HL-60 (cell line): ENCODE results near the gene NAV2.

Source experiments
- DNase-seq, 2 experiments: peaks; one replicate each; pipeline ENCODE4 v3.0.0-alpha.2; 2010 to 2020; ENCODE audit warnings: low read depth in 1 of 2, low spot score in 1 of 2
- H3K27ac ChIP-seq: fragments of 250-450 bp; sonication (Bioruptor Pico); replicated peaks from 2 replicates; pipeline ENCODE4 v1.5.1; 2020; ENCODE audit warnings: mild to moderate bottlenecking, moderate library complexity
- H3K27me3 ChIP-seq: fragments of 250-450 bp; sonication (Bioruptor Pico); 2 replicates; pipeline ENCODE4 v1.5.1; 2021; ENCODE audit warnings: mild to moderate bottlenecking, moderate library complexity; ENCODE audit not compliant: insufficient read depth, poor library complexity, severe bottlenecking
- H3K4me3 ChIP-seq: replicated peaks from 2 replicates; pipeline ENCODE4 v1.5.1; 2011; ENCODE audit warnings: mild to moderate bottlenecking, control low read depth, low read length; ENCODE audit not compliant: insufficient read depth
- GABPA ChIP-seq: IDR thresholded peaks from 2 replicates; pipeline ENCODE4 v1.6.1; 2012; ENCODE audit warnings: low read depth
- POLR2AphosphoS5 ChIP-seq: IDR thresholded peaks from 2 replicates; pipeline ENCODE4 v1.6.1; 2012; ENCODE audit warnings: low read depth
- SPI1 ChIP-seq: IDR thresholded peaks from 2 replicates; pipeline ENCODE4 v1.6.1; 2012; ENCODE audit warnings: low read depth, mild to moderate bottlenecking, borderline replicate concordance
- long read RNA-seq: library from polyadenylated mRNA; unstranded; transcript quantifications from one replicate; pipeline ENCODE4 v2.0.0, GENCODE V29; 2020
- TF ChIP-seq, protein P1 (sequence below): IDR thresholded peaks from one replicate; pipeline ENCODE4 v1.5.1; 2011; ENCODE audit warnings: low read length, control low read depth, inconsistent platforms; ENCODE audit not compliant: insufficient read depth
- TF ChIP-seq, protein P2 (sequence below): IDR thresholded peaks from 2 replicates; pipeline ENCODE4 v1.6.1; 2012; ENCODE audit warnings: low read depth; ENCODE audit not compliant: insufficient replicate concordance

NAV2 gene, protein sequence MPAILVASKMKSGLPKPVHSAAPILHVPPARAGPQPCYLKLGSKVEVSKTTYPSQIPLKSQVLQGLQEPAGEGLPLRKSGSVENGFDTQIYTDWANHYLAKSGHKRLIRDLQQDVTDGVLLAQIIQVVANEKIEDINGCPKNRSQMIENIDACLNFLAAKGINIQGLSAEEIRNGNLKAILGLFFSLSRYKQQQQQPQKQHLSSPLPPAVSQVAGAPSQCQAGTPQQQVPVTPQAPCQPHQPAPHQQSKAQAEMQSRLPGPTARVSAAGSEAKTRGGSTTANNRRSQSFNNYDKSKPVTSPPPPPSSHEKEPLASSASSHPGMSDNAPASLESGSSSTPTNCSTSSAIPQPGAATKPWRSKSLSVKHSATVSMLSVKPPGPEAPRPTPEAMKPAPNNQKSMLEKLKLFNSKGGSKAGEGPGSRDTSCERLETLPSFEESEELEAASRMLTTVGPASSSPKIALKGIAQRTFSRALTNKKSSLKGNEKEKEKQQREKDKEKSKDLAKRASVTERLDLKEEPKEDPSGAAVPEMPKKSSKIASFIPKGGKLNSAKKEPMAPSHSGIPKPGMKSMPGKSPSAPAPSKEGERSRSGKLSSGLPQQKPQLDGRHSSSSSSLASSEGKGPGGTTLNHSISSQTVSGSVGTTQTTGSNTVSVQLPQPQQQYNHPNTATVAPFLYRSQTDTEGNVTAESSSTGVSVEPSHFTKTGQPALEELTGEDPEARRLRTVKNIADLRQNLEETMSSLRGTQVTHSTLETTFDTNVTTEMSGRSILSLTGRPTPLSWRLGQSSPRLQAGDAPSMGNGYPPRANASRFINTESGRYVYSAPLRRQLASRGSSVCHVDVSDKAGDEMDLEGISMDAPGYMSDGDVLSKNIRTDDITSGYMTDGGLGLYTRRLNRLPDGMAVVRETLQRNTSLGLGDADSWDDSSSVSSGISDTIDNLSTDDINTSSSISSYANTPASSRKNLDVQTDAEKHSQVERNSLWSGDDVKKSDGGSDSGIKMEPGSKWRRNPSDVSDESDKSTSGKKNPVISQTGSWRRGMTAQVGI (N-terminal part only)
- long read RNA-seq, result 0 reads

DNA sequence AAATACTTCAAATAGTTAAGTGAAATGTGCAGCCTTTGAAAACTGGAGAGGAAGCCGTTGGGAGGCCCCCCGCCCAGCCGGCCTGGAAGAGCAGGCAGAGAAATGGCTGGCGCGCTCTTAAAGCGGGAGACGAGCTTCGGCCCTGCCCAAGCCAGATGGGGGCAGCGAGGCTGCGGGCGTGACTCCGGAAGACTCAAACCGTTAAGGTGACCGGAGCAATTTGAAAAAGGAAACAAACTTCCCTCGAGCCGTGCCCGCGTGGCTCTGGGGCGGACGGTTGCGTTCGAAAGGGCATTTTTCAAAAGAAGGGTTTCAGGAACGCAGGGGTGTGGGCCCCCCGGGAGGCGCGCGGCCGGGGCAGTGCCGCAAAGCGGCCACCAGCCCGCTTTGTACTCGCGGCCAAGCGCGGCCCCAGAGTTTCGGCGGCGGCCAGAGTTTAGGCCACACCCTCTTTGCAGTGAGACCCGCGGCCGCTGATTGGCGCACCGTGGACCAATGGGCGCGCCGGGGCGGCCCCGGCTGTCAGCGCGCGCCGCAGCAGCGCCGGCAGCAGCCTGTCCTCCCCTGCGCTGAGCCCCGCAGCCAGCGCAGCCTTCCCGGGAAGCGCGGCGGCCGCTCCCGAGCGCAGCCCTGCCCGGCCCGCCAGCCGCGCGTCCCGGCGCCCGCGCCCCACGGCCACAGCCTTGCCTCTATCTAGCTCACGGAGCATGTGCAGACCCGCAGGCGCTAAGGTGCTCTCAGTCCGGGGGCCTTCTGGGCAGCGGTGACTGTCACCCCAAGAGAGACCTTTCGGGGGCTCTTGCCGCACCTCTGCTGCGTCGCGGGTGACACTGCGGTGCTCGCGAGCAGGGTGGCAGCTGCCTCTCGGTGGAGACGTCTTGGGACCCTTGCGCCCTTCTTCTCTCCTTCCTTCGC is at the start of gene NAV2:
Gene NAV2, plus strand, starts transcription at position 557 of the 915 bp plus-strand sequence. CDS start 859 bp downstream, outside the sequence.
- TF ChIP-seq, protein P1, sequence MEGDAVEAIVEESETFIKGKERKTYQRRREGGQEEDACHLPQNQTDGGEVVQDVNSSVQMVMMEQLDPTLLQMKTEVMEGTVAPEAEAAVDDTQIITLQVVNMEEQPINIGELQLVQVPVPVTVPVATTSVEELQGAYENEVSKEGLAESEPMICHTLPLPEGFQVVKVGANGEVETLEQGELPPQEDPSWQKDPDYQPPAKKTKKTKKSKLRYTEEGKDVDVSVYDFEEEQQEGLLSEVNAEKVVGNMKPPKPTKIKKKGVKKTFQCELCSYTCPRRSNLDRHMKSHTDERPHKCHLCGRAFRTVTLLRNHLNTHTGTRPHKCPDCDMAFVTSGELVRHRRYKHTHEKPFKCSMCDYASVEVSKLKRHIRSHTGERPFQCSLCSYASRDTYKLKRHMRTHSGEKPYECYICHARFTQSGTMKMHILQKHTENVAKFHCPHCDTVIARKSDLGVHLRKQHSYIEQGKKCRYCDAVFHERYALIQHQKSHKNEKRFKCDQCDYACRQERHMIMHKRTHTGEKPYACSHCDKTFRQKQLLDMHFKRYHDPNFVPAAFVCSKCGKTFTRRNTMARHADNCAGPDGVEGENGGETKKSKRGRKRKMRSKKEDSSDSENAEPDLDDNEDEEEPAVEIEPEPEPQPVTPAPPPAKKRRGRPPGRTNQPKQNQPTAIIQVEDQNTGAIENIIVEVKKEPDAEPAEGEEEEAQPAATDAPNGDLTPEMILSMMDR, result no peak
- TF ChIP-seq GABPA (no peak), SPI1 (no peak), POLR2AphosphoS5 (no peak)
- TF ChIP-seq, protein P2, sequence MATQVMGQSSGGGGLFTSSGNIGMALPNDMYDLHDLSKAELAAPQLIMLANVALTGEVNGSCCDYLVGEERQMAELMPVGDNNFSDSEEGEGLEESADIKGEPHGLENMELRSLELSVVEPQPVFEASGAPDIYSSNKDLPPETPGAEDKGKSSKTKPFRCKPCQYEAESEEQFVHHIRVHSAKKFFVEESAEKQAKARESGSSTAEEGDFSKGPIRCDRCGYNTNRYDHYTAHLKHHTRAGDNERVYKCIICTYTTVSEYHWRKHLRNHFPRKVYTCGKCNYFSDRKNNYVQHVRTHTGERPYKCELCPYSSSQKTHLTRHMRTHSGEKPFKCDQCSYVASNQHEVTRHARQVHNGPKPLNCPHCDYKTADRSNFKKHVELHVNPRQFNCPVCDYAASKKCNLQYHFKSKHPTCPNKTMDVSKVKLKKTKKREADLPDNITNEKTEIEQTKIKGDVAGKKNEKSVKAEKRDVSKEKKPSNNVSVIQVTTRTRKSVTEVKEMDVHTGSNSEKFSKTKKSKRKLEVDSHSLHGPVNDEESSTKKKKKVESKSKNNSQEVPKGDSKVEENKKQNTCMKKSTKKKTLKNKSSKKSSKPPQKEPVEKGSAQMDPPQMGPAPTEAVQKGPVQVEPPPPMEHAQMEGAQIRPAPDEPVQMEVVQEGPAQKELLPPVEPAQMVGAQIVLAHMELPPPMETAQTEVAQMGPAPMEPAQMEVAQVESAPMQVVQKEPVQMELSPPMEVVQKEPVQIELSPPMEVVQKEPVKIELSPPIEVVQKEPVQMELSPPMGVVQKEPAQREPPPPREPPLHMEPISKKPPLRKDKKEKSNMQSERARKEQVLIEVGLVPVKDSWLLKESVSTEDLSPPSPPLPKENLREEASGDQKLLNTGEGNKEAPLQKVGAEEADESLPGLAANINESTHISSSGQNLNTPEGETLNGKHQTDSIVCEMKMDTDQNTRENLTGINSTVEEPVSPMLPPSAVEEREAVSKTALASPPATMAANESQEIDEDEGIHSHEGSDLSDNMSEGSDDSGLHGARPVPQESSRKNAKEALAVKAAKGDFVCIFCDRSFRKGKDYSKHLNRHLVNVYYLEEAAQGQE, result no peak
- H3K4me3 ChIP-seq, result peak within 1 kb of the TSS; percentile 32
- DNase-seq, result peak; percentile 41 to 53
- peaks cover 46% of the 10 kb centered on the region for H3K27me3 ChIP-seq
- no peak within 1 kb of the TSS for H3K27ac ChIP-seq

DNA sequence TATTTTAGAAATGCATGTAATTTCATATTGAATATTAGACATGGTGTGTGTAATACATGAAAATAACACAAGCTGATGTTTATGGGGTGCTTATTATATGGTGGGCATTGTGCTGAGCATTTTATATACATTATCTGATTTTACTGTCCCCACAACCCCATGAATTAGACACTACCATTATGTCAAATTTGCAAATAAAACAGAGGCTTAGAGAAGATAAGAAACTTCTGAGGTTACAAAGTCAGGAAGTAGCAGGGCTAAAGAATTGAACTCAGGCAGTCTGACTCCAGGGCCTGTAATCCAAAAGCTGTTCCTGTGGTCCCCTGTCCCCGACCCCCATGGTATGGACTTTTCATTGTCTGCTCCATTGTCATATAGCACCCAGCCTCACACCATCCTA is 49.4 kb upstream of the NAV2 start:
- DNase-seq, result no peak
- H3K27ac ChIP-seq, result no peak overlapping the region
- no peak overlapping the region for H3K4me3 ChIP-seq
- TF ChIP-seq, protein P2, result no peak
- TF ChIP-seq, protein P1, result no peak
- H3K27me3 ChIP-seq, result peaks cover 2% of the 10 kb centered on the region

DNA sequence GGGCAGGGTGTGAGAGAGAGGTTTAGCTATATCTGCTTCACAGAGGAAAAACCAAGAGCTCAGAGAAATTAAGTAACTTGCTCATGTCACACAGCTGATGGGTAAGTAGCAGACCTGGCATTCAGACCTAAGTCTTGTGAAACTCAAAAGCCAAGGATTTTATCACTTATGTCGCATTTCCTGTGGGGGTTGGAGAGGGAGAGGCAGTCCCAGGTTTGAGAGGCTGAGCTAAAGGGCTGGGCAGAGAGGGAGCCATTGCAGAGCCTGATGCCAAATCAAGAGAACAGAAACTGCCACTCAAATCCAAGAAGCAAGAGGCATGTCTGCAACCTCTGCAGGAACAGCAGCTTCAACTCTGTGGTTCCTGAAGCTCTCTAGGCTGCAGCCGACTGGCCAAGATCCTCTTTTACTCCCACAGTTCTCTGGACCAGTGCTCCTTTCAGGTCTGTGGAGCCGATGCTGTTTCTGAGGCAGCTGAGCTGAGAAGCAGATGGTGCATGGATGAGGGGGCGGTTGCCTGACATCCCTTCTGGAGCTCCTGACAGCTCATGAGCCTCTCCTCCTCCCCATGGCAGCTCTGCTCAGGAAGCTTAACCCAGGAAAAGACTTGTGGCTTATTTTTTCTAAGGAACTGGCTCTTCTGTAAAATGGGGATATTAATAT is 47.6 kb upstream of the NAV2 start:
- TF ChIP-seq, protein P1, result no peak
- no peak for TF ChIP-seq GABPA
- TF ChIP-seq POLR2AphosphoS5, result no peak
- no peak for TF ChIP-seq SPI1
- TF ChIP-seq, protein P2, result no peak
- Histone ChIP-seq H3K4me3 (no peak overlapping the region), H3K27me3 (peaks cover 2% of the 10 kb centered on the region), H3K27ac (no peak overlapping the region)
- no peak for DNase-seq
